Fibroblast of skin of back (primary cell): Measurements from ENCODE around the gene DNMT1.
A peak's percentile ranks its signal among the peaks of the same experiment; 100 is the strongest.

Experiments
- DNase-seq: peaks from one replicate; pipeline ENCODE4 v3.0.0-alpha.2; 2013

DNMT1 gene

DNA sequence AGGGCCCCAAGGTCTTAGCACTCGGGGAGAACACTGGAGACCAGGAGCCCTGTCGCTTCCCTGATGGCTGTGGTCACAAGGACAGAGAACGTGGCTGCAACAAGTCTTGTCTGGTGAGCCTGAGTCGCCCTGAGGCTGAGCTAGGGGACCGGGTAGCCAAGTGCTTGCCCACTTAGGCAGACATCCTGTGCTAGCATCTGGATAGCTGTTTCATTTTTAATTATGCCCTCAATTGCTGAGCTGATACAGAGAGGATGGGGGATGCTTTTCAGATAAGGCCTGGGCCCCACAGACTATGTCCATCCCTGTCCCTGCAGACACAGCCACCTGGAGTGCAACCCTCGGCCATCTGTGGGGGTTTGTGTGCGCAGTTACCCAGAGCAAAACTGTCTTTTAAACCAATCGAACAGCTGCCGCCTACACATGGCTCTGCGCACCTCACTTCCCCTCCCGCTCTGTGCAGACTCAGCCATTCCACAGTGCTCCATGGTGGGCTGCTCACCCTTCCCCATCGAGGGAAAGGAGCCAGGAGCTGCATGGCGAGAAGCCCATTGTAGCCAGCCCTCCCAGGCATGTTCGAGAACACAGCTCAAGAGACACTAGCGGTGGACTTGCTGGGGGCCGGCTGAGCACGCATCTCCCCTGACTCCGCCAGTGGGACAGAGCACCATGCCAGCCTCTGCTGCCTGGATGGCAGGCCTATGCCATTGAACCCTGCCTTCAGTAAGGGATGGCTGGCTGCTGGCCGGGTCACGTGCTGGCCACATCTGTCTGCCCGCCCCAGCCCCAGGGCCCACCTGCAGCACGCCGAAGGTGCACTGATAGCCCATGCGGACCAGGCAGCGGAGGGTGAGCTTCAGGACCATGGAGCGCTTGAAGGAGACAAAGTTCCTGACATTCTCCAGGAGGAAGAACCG, 55.6 kb downstream of the DNMT1 start:
- DNase-seq: no peak

DNA sequence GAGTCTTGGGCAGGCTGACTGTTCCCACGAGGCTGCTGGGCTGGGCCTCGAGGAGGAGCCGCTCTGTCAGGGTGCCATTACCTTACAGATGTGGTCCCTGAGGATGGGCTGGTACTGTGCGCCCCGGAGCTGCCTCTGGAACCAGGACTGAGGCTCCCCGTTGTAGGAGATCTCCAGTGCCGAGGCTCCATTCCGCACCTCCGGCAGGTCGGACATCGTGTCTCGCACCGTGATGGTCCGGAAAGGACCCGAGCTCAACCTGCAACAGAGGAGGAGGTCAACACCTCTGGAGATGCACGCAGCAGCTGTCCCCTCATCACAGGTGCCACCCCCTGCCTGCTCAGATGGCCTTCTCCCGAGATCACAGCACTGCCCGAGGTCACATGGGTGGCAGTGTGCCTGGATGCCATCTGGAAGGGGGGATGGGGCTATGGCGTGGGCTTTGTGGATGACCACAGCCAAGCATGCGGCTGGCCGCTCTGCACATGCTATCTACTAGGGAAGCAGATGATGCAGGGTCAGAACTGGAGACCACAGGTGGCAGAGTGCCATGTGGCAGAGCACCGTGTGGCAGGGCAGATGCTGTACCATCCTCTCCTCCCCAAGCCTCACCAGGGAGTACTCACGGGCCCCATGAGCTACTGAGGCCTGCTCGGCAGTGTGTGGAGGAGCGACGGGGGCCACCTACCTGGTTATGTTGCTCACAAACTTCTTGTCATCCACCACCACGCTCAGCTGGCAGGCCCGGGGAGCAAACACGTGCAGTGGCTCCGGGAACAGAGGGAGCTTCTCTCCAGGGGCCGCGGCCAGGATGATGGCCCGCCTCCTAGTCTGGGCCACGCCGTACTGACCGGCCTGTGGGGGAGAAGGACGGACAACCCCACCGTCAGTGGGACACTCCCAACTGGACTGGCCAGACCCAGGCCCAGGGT, 56.7 kb downstream of the DNMT1 start:
- no peak for DNase-seq

DNA sequence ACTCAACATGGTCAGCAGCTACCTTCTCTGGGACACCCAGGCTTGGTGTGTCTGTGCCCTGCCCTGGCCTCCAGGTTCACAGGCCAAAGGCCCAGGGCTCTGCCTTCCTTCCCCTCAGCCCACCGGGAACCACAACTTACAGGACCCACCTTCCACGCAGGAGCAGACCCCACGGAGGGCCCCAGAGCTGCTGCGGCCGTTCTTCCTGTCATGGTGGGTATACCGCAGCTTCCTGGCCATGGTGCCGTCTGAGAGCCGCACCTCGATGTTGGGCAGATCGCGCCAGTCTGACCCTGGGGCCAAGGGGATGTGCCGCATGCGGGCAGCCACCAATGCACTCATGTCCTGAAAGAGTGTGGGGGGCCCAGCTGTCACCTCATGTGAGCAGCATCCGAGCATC, 57.8 kb downstream of the DNMT1 start:
- no peak for DNase-seq

DNA sequence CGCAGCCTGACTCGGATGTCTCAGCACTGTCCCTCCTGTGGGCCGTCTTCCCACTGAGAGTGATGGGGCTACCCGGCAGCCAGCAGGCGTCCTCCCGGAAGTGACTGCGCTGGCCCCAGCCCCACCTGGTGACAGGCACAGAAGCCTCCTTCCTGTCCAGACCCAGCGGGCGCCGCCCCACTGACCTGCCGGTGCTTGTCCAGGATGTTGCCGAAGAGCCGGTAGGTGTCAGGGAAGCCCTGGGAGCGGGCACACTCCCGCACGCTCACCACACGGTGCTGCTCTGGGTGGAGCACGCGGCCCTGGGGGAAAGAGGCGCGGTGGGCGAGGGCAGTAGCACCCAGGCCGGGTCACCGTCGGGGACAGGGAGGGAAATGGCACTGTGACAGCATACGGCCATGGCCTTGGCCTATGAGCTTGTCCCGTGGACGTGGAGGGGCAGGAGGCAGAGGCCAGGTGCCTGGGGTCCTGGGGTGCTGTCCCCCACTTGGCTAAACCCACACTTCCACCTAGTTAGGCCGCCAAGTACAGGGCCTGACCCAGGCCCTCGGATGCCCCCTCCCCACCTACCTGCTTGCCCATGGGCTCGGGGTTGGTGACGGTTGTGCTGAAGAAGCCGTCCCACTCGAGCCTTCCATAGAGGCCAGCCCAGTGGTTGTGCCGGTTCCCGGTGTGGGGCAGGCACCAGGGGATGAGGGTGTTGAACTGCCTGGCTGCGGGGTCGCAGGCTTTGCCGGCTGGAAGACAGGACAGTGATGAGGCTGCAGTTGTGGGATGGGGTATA, 59.0 kb downstream of the DNMT1 start:
- no peak for DNase-seq

DNA sequence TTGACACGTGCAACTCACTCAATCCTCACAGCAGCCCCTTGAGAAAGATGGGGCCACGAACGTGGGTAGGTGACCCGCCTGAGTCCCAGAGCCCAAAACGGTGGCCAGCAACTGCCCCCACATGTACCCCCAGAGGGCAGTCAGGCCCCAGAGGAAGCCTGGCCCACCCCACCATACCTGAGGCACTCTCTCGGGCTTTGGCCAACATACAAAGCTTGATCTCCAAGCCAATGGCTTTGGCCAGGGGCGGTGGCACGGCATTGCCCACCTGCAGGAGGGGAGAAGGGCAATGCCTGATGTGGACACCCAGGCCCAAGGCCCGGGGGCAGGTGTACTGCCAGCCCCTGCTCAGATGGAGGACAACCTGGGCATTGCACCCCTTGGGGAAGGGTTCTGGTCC, 60.7 kb downstream of the DNMT1 start:
- DNase-seq: no peak

DNA sequence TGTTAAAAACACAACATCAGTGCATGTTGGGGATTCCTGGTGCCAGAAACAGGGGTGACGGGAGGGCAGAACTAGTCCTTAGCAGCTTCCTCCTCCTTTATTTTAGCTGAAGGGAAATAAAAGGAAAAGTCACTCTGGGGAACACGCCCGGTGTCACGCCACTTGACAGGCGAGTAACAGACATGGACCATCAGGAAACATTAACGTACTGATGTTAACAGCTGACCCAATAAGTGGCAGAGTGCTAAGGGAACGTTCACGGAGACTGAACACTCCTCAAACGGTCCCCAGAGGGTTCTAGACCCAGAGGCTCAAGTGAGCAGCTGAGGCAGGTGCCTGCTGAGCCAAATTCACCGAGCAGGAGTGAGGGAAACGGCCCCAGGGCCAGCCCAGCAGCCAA, 61.2 kb downstream of the DNMT1 start:
- no peak for DNase-seq

DNA sequence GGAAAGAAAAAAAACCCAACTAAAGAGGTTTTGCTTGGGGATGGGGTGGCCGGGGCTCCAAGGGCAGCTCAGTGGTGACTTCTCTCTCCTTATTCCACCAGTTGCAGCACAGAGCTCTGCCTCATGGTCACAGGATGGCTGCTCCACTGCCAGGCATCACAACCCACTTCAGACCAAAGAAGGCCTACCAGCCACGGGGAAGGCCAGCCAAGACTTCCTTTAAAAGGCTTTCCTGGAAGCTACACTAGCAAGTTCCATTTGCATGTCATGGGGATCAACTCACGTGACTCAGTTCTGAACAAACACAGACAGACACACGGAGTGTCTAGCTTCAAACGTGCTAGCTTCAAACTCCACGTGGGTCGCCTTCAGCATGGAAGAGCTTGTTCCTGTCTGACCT, 61.8 kb downstream of the DNMT1 start:
- DNase-seq: no peak

DNA sequence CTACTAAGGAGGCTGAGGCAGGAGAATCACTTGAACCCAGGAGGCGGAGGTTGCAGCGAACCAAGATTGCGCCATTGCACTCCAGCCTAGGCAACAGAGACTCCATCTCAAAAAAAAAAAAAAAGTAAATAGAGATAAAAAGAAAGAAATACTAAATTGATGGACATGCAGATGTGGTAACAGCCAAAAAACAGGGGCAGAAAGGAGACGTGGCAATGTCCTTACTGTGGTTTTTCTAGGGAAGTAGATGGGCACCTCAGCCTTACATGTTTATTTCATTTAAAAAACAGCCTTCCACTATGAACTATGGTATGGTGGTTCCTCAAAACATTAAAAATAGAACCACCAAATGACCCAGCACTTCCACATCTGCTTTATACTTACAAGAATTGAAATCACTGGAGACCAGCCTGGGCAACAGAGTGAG, 68.5 kb downstream of the DNMT1 start:
- no peak for DNase-seq

DNA sequence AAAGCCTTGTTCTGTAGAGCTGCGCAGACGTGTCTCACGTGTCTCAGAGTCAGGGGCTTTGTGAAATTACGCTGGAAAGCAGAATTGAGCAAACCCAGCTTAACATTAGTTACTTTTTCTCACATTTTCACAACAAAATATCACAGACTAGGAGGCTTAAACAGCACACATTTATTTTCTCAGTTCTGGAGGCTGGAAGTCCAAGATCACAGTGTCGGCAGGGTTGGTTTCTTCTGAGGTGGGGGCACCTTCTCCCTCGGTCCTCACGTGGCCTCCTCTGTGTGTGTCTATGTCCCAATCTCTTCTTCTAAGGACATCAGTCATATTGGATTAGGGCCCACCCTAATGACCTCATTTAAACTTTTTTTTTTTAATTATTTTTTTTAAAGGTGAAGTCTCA, 70.3 kb downstream of the DNMT1 start:
- DNase-seq: no peak

DNA sequence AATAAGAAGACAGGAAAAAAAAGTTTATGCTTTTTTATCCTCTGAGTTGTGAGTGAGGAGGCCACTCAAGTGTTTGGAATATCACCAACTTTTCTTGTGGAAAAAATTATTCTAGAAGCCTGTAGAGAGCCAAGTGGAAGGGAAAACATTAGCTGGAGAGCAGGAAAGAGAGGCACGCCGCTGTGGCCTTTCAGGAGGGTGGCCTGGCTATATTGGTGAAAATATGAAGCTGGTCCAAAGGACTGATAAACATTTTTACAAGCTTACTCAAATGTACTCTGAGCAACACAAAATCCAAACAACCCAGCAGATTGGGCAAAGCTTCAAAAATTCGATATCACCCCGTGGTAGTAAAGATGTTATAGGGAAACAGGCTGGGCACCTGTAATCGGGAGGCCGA, 72.7 kb downstream of the DNMT1 start:
- DNase-seq: peak; percentile 36

DNA sequence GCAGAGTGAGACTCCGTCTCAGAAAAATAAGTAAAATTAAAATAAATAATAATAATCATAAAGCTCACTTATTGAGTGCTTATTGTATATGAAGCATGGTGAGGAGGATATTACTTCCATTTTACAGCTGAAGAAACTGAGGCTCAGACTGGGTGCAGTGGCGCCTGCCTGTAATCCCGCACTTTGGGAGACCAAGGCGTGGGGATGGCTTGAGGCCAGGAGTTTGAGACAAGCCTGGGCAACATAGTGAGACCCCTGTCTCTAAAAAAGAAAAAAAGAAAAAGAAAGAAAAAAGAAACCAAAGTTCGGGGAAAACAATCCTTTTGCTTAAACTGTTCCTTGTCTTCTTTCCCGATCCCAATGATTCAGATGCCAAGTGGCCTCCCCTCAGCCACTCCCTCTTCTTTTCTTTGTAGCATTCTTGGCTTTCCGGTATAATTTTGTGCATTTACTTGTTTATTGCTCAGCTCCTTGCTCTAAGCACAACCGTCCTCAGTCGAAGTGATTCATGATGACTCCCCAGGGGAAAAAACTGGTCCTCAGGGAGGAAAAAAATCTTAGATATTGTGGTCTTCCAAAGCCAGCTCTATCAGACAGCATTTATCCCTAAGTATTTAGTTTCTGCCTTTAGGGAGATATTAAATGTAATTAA, 74.1 kb downstream of the DNMT1 start:
- peak; percentile 91 for DNase-seq

DNA sequence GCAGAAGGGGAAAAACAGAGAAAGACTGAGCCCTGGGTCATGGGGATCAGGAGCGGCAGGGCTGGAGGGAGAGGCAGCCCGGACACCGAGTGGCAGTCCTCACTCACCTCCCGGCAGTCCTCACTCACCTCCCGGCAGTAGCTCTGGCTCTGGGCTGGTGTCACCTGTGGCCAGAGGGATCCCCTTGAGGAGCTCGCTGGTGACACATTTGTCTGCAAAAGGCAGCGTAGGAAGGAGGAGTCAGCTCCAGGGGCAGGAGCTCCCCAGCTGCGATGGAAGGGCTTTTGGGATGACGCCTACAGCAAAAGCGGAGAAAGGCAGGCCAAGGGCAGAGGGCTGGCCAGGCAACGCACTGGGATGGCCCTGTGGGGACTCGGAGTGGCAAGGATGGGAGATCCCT, 75.8 kb downstream of the DNMT1 start:
- no peak for DNase-seq

DNA sequence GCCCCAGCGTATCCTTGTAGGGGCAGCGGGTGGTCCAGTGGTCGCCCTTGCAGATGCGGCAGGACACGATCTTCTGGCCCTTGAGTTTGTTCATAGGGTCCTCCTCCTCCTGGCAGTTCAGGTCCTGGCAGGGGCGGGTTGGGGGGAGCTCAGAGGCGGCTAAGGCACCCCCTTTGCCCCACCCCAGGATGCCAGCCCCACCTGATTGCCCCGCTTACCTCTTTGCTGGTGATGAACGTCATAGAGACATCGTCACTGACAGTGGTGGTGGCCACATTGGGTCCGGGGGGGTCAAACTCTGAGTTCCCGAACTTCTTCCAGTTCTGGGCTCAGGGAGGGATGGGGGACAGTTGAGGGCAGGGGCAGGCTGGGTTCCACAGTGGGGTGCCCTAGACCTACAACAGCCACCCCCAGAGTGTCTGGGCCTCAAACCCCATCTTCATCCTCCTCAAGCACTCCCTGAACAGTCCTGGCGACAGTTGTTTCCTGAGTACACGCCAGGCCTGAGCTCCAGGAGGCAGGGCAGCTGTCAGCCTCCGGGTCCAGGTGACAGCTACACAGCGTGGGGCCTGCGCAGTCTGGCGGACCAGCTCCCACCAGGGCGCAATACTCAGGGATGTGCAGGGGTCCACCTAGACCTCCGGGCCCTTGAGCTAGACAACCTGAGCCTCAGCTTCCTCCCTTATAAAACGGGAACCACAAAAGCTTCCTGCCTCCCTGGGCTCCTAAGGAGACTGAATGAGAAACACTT, 77.7 kb downstream of the DNMT1 start:
- no peak for DNase-seq

DNA sequence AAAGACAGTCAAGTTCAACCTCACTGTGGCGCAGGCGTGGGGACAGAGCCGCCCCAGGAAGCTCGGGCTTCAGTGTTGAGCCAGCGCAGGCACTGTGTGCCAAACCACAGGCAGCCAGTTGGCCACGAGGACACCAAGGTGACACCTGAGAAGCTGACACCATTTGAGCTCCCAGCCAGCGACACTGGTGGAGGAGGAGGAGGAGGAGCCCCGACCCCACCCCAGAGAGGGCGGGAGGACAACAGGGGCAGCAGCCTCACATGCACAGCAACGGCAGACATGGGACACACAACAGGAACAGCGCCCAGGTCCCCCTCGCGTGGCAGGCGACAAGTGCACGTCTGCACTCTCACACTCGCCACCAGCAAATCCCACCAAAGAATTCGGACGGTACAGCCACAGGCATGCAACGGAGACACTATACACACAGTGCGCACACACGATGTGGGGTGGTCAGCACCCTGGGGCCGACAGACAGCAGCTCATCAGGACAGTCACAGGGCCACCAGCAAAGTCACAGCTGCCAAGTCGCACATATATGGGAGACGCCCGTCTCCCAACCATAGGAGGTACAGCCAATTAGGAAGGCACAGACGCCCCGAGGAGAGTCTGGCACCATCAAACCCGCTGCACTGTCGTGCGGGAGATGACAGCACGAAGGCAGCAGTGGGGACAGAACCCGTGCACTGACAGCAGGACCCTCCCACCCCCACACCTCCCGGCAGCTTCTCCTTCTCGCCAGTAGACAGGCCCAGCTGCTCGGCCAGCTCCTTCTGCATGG, 78.5 kb downstream of the DNMT1 start:
- no peak for DNase-seq

DNA sequence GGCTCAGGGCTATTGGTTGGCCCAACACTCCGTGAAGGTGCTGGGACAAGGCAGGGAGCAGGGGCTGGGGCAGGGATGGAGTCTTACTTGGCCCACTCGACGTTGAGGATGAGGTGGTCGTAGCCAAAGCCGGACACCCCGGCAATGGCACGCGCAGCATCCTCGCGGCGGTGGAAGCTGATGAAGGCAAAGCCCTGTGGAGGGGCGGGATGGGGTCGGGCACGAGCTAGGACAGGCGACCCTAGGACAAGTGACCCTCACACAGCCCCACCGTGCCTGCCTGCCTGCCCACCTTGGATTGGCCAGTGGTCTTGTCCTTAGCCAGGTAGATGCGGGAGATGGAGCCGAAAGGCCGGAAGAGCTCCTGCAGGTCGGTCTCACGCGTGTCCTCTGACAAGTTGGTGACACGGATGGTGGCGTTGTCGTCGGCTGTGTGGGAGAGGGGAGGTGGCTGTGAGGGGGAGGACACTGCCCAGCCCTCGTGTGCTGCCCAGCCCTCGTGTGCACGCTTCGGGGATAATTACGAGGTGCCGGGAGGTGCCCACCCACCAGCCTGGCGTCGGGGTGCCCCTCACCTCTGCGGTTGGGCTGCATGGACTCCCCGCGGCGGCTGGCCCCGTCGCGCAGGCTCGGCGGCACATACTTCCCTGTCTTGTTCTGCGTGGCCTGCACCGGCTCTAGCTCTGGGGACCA, 79.2 kb downstream of the DNMT1 start:
- DNase-seq: no peak

DNA sequence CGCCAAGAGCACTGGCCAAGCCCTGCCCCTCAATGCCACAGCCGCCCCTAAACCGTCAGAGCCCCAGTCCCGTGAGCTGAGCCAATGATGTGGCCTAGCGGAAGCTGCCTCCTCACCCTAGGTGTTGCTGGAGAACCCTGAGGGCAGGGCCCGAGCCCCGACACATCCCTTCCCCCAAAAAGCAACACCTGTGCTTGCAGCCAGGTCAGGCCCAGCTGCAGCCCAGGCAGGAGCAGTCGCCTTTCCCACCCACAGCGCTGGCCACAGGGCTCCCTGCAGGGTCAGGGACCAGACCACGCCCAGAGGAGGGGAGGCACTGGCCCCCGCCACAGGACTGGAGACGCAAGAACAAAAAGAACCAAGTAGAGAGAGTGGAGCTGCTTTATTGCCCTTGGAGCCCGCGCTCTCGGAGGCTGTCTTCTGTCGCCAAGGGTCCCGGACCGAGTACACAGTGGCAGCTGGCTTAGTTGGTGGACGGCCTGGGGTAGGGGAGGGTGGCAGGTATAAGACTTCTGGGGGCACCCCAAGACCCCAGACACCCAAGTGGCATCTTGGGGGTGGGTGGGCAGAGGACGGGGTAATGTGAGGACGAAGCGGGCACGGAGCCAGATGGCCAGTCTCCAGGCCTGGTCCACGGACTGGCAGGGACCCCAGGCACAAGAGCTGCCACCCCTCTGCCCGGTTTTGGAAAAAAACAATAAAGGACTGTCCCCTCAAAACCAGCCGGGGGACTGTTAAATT, 79.9 kb downstream of the DNMT1 start:
- DNase-seq: no peak

DNA sequence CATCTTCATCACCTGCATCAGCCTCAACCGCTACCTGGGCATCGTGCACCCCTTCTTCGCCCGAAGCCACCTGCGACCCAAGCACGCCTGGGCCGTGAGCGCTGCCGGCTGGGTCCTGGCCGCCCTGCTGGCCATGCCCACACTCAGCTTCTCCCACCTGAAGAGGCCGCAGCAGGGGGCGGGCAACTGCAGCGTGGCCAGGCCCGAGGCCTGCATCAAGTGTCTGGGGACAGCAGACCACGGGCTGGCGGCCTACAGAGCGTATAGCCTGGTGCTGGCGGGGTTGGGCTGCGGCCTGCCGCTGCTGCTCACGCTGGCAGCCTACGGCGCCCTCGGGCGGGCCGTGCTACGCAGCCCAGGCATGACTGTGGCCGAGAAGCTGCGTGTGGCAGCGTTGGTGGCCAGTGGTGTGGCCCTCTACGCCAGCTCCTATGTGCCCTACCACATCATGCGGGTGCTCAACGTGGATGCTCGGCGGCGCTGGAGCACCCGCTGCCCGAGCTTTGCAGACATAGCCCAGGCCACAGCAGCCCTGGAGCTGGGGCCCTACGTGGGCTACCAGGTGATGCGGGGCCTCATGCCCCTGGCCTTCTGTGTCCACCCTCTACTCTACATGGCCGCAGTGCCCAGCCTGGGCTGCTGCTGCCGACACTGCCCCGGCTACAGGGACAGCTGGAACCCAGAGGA, 80.6 kb downstream of the DNMT1 start:
- no peak for DNase-seq

DNA sequence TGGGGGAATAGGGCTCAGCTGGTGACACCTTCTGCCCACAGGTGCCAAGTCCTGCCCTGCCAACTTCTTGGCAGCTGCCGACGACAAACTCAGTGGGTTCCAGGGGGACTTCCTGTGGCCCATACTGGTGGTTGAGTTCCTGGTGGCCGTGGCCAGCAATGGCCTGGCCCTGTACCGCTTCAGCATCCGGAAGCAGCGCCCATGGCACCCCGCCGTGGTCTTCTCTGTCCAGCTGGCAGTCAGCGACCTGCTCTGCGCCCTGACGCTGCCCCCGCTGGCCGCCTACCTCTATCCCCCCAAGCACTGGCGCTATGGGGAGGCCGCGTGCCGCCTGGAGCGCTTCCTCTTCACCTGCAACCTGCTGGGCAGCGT, 81.2 kb downstream of the DNMT1 start:
- DNase-seq: no peak
